MCF 10A (cell line): ENCODE results near the gene ANP32E. TPM values are rescaled to one million over a fixed set of nuclear protein-coding genes. Genes with fewer than 3 reads are reported as not detected.

Experiments
- BruUV-seq: library from RNA; stranded (reverse); fragments of 400-500 nt; replicated peaks from 2 replicates; lab custom pipeline; 2021; lab: Mats Ljungman, UMichigan
- CTCF ChIA-PET: fragments of 300-600 bp; sonication (Branson Sonifier 250); formaldehyde crosslinking; extraction: SDS; loops from one replicate; lab custom pipeline; 2021; ENCODE audit warnings: antibody characterized with exemption, inconsistent platforms; lab: Yijun Ruan, JAX
- POLR2A ChIA-PET: fragments of 300-600, 350-650 bp; sonication (Branson Sonifier 250); formaldehyde crosslinking; extraction: SDS; loops from one replicate; lab custom pipeline; 2020; ENCODE audit warnings: antibody characterized with exemption, inconsistent platforms; lab: Yijun Ruan, JAX
- DNase-seq: peaks from one replicate; pipeline ENCODE4 v3.0.0-alpha.2; 2018; ENCODE audit not compliant: unreplicated experiment
- H3K27ac Mint-ChIP-seq: one replicate; pipeline ENCODE4 v1.8.0; 2022; ENCODE audit warnings: mild to moderate bottlenecking, low read depth, mixed read lengths; ENCODE audit not compliant: unreplicated experiment
- H3K27me3 Mint-ChIP-seq: one replicate; pipeline ENCODE4 v1.8.0; 2022; ENCODE audit warnings: mixed read lengths; ENCODE audit not compliant: insufficient read depth, unreplicated experiment
- H3K36me3 Mint-ChIP-seq: one replicate; pipeline ENCODE4 v1.8.0; 2022; ENCODE audit warnings: mild to moderate bottlenecking, moderate library complexity, mixed read lengths; ENCODE audit not compliant: insufficient read depth, unreplicated experiment
- H3K4me1 Mint-ChIP-seq: one replicate; pipeline ENCODE4 v1.8.0; 2022; ENCODE audit warnings: mixed read lengths; ENCODE audit not compliant: insufficient read depth, unreplicated experiment
- H3K4me3 Mint-ChIP-seq: one replicate; pipeline ENCODE4 v1.8.0; 2022; ENCODE audit warnings: mild to moderate bottlenecking, moderate library complexity, mixed read lengths; ENCODE audit not compliant: unreplicated experiment
- H3K9me3 Mint-ChIP-seq: one replicate; pipeline ENCODE4 v1.8.0; 2022; ENCODE audit warnings: mixed read lengths; ENCODE audit not compliant: unreplicated experiment
- CTCF ChIP-seq: fragments of 200-600 bp; IDR thresholded peaks from one replicate; pipeline ENCODE4 v1.8.0; 2022; ENCODE audit warnings: antibody characterized with exemption, mild to moderate bottlenecking; ENCODE audit not compliant: unreplicated experiment
- intact Hi-C: fragments of 100-400 bp; cut with micrococcal nuclease; formaldehyde crosslinking; loops from 2 replicates; pipeline ENCODE4 v1.14.1; 2022
- total RNA-seq: library from RNA; stranded (reverse); gene quantifications from 2 replicates; pipeline ENCODE4 v1.2.3, GENCODE V29; 2022

The ANP32E gene
- total RNA-seq, 1 experiment from 2014 or later, result 67.3 TPM

GRCh38 chr1:150273311-150273710 lies 37.4 kb upstream of the ANP32E start:
- Mint-ChIP-seq H3K4me3 (no peak overlapping the region), H3K27ac (no peak overlapping the region), H3K27me3 (no peaks in the 10 kb centered on the region), H3K9me3 (peaks cover 7% of the 10 kb centered on the region), H3K4me1 (peaks cover 19% of the 10 kb centered on the region), H3K36me3 (peaks cover 5% of the 10 kb centered on the region)
- BruUV-seq, result no TSS peak
- CTCF ChIA-PET, result interaction anchor here (0.6 to 1.9 kb wide), 5 partner anchors 8 to 260 kb away, joined by 3 to 12 read pairs (median 10); no protein-coding TSS in a partner anchor
- POLR2A ChIA-PET, result interaction anchor here (1.2 to 6.3 kb wide), 6 partner anchors 6 to 263 kb away, joined by 3 to 111 read pairs (median 6); partner anchors contain the start of genes ANP32E, CIART, OTUD7B and RPRD2
- intact Hi-C loops, result no loop called here
- TF ChIP-seq CTCF, result no peak
- DNase-seq, result no peak

GRCh38 chr1:150271291-150271959 lies 35.5 kb upstream of the ANP32E start:
- POLR2A ChIA-PET, result interaction anchor here (0.8 to 6.3 kb wide), 7 partner anchors 8 to 92 kb away, joined by 3 to 111 read pairs (median 6); partner anchors contain the start of genes CA14, CIART and RPRD2
- CTCF ChIA-PET, result interaction anchor here (0.5 to 4.6 kb wide), 7 partner anchors 7 to 295 kb away, joined by 3 to 47 read pairs (median 3); partner anchors contain the start of gene CA14
- Mint-ChIP-seq H3K36me3 (peaks cover 6% of the 10 kb centered on the region), H3K4me1 (peaks cover 33% of the 10 kb centered on the region), H3K27ac (no peak overlapping the region), H3K4me3 (no peak overlapping the region), H3K9me3 (peaks cover 7% of the 10 kb centered on the region), H3K27me3 (no peaks in the 10 kb centered on the region)
- intact Hi-C loops, result no loop called here
- no peak for DNase-seq
- no peak for TF ChIP-seq CTCF
- no TSS peak for BruUV-seq

DNA sequence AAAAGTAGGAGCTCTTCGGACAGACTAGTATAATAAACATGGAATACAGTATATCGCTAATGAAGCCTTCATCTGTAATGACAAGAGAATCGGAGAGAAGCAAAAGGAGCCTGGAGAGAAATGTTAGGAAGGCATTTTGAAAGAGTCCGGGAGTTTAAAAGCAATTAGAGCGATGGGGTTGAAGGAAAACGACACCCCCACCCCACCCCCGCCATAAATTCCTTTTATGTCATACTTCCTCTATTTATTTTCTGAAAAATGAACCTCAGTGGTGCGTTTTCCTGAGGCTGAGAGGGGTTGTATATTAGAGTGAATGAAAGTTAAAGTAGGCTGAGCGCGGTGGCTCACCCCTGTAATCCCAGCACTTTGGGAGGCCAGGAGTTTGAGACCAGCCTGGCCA lies 33.5 kb upstream of the ANP32E start:
- Mint-ChIP-seq H3K36me3 (peaks cover 26% of the 10 kb centered on the region), H3K4me1 (peaks cover 33% of the 10 kb centered on the region), H3K9me3 (peaks cover 7% of the 10 kb centered on the region), H3K27me3 (no peaks in the 10 kb centered on the region), H3K4me3 (peak overlapping the region; percentile 81), H3K27ac (peak overlapping the region; percentile 83)
- DNase-seq, result no peak
- ChIA-PET POLR2A (interaction anchor here (0.7 to 6.3 kb wide), 25 partner anchors 10 to 1102 kb away, joined by 3 to 111 read pairs (median 4); partner anchors contain the start of genes ANP32E, CA14, CIART and CTSS), CTCF (interaction anchor here (0.6 to 4.6 kb wide), 6 partner anchors 9 to 291 kb away, joined by 3 to 47 read pairs (median 5); partner anchors contain the start of gene CA14)
- TSS peak; percentile 78 for BruUV-seq
- TF ChIP-seq CTCF, result no peak
- intact Hi-C loops, result no loop called here
